A673 (cell line): ENCODE data around the gene CYFIP2.

Source experiments
- CTCF ChIP-seq: fragments of 300-800, 200-600 bp; sonication (generic); conservative IDR thresholded peaks from 2 replicates; pipeline ENCODE4 v1.5.1; 2017; ENCODE audit warnings: low read depth, mild to moderate bottlenecking, antibody characterized with exemption, low read length, moderate library complexity, mixed read lengths
- EZH2 ChIP-seq: fragments of 200-600 bp; sonication (generic); IDR thresholded peaks from 2 replicates; pipeline ENCODE4 v1.6.1; 2017; ENCODE audit warnings: borderline replicate concordance, low read depth, mild to moderate bottlenecking, mixed read lengths, antibody characterized with exemption, low read length; ENCODE audit not compliant: poor library complexity, severe bottlenecking

GRCh38 chr5:157311595-157311994 lies 45.7 kb downstream of the CYFIP2 start:
- no peak for TF ChIP-seq CTCF
- no peak for TF ChIP-seq EZH2
